ENCODE results near the gene DNM1L. TPM values are rescaled to one million over a fixed set of nuclear protein-coding genes. Genes with fewer than 3 reads are reported as not detected.
"Not testable (repeated sequence)": the region's sequence is repeated elsewhere in the genome, so short reads cannot be mapped to it uniquely, and the experiment has no call there.

Gene DNM1L
- total RNA-seq, 1 donor from 2014 or later, result 96.2 TPM

DNA sequence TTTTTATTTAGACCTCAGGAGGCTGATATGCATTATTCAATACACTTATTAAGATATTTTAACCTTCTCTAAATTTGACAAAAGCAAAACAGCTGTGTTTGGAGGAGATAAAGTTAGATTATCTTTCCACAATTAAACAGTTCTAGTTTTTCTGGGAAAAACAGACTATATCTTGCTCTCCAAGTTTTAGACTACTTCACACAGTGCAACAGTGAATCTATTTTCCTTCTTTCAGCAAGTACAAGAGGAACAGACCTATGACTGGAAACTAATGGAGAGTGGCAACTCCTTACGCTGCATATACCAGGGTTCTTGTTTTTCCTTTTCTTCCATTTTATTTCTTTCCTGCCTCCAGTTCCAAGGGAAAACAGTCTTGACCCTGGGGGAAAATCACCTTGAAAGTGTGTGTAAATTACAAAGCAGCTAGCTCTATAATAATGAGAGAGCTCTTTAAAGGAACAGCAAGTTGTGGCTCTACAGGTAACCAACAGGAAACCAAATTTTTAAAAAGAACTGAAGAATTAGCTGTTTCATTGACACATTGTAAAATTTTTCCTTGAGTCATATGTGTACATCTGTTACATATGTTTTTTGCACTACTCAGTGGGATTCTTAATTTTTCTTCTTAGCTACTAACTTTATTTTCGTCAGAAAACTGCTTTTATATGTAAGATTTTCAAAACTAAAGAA, 27.4 kb downstream of the DNM1L start:
- DNase-seq (ENCODE audit: low read depth), result no peak

DNA sequence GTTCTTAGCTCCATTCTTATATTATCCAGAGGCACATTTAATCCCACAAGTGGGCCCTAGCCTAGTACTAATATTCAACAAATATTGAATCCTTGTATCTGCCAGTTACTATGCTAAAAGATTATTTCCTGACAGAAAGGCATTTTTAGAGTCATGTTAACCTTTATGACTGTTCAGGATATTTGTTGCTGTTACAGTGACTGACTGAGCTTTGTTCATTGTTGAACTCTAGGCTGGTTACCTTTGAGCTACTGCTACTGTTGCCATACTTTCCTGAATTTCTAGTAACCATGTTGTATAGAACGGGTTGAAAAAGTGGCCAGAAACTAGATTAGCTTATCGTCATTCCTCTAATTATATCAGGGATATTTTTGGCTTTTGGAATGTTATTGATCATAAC, 29.8 kb downstream of the DNM1L start:
- TF ChIP-seq, protein P1, sequence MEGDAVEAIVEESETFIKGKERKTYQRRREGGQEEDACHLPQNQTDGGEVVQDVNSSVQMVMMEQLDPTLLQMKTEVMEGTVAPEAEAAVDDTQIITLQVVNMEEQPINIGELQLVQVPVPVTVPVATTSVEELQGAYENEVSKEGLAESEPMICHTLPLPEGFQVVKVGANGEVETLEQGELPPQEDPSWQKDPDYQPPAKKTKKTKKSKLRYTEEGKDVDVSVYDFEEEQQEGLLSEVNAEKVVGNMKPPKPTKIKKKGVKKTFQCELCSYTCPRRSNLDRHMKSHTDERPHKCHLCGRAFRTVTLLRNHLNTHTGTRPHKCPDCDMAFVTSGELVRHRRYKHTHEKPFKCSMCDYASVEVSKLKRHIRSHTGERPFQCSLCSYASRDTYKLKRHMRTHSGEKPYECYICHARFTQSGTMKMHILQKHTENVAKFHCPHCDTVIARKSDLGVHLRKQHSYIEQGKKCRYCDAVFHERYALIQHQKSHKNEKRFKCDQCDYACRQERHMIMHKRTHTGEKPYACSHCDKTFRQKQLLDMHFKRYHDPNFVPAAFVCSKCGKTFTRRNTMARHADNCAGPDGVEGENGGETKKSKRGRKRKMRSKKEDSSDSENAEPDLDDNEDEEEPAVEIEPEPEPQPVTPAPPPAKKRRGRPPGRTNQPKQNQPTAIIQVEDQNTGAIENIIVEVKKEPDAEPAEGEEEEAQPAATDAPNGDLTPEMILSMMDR (conservative IDR thresholded peaks at IDR 0.05; ENCODE audit: low read depth, low read length), result no peak
- no peak overlapping the region for H3K4me3 ChIP-seq (ENCODE audit: low read depth, low read length)
- DNase-seq (ENCODE audit: low read depth), result no peak

More for the DNA sequence above, 27.4 kb downstream of the DNM1L start:
- TF ChIP-seq, protein P1 (conservative IDR thresholded peaks at IDR 0.05; ENCODE audit: low read depth, low read length), result no peak
- H3K4me3 ChIP-seq (ENCODE audit: low read depth, low read length), result no peak overlapping the region

DNA sequence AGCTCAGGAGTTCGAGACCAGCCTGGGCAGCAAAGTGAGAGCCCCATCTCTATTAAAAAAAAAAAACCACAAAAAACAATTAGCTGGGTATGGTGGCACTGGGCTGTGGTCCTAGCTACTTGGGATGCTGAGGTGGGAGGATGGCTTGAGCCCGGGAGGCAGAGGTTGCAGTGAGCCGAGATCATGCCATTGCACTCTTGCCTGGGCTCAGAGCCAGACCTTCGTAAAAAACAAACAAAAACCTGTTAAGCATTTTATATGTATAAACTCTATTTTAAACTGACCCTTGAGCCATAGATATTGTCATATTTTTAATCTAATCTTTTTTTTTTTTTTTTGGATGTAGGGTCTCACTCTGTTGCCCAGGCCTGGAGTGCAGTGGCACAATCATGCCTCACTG, 35.7 kb downstream of the DNM1L start:
- no peak for DNase-seq (ENCODE audit: low read depth)
- TF ChIP-seq, protein P1 (conservative IDR thresholded peaks at IDR 0.05; ENCODE audit: low read depth, low read length), result no peak
- H3K4me3 ChIP-seq (ENCODE audit: low read depth, low read length), result no peak overlapping the region

DNA sequence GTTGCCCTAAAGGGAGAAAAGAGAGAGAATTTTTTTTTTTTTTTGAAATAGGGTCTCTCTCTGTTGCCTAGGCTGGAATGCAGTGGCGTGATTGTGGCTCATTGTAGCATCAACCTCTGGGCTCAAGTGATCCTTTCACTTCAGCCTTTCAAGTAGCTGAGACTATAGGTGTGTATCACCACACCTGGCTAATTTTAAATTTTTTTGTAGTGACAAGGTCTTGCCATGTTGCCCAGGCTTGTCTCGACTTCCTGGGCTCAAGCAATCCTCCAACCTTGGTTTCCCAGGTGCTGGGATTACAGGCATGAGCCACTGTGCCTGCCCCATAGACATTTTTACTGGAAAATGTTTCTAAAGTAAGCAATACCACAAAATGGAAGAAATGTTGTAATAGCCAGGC, 39.8 kb downstream of the DNM1L start:
- no peak overlapping the region for H3K4me3 ChIP-seq (ENCODE audit: low read depth, low read length)
- no peak for DNase-seq (ENCODE audit: low read depth)
- TF ChIP-seq, protein P1 (conservative IDR thresholded peaks at IDR 0.05; ENCODE audit: low read depth, low read length), result no peak

DNA sequence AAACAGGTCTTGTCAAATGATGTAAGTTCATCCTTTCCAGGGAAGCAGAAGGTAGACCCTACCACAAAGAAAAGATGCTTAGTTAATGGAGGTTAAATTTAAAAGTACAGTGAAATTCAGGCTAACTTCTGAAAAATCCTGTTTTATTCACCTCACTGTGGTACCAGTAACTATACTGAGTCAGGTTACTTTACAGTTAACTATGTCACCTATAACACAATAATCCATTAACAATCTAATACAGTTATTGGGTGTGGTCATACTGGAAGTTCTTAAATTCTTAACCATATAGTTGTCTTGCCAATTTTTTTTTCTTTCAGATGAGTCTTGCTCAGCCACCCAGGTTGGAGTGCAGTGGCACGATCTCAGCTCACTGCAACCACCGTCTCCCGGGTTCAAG, 46.2 kb downstream of the DNM1L start:
- DNase-seq (ENCODE audit: low read depth); H3K4me3 ChIP-seq (ENCODE audit: low read depth, low read length): not testable (repeated sequence)

DNA sequence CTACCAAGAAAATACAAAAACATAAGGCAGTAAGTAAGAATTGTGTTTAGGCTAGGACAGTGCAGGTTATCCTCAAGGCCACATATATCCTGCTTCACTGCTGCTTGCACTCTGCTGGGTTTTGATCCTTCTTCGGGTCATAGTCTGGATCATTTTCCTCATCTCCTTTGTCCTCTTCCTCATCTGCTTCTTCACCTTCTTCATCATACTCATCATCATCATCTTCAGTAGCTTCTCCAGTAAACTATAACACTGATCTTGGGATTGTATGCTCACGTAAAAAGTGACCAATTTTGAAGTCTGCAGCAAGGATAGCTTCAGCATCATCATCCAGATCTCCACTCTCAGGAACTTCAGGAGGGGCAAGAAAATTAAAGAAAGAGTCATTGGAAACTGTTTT, 47.2 kb downstream of the DNM1L start:
- TF ChIP-seq, protein P1 (conservative IDR thresholded peaks at IDR 0.05; ENCODE audit: low read depth, low read length), result no peak
- DNase-seq (ENCODE audit: low read depth), result no peak
- H3K4me3 ChIP-seq (ENCODE audit: low read depth, low read length), result no peak overlapping the region

DNA sequence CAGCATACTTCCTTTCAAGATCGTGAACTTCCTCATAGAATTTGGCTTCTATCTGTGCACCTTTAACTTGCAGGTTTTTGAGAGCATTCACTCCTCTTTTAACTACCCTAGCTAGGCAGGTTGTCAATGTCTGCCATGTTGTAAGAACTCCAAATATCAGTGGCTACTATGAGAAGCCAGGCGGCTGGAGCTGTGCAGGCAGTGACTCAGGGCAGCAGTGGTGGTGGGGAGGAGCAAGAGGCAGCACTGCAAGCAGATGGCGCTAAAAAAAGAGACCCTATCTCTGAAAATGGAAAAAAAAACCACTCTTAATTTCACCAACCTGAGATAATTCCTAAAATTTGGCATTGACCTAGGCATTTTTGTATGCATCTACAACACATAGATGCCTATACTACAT, 48.1 kb downstream of the DNM1L start:
- DNase-seq (ENCODE audit: low read depth), result no peak
- no peak overlapping the region for H3K4me3 ChIP-seq (ENCODE audit: low read depth, low read length)
- TF ChIP-seq, protein P1 (conservative IDR thresholded peaks at IDR 0.05; ENCODE audit: low read depth, low read length), result no peak

Data from epithelial cell of proximal tubule (primary cell).